ENCODE data around the gene CLCA2.

The CLCA2 gene

GRCh38 chr1:86450847-86451246 is 26.9 kb downstream of the CLCA2 start (continued):
- TF ChIP-seq, protein P1, sequence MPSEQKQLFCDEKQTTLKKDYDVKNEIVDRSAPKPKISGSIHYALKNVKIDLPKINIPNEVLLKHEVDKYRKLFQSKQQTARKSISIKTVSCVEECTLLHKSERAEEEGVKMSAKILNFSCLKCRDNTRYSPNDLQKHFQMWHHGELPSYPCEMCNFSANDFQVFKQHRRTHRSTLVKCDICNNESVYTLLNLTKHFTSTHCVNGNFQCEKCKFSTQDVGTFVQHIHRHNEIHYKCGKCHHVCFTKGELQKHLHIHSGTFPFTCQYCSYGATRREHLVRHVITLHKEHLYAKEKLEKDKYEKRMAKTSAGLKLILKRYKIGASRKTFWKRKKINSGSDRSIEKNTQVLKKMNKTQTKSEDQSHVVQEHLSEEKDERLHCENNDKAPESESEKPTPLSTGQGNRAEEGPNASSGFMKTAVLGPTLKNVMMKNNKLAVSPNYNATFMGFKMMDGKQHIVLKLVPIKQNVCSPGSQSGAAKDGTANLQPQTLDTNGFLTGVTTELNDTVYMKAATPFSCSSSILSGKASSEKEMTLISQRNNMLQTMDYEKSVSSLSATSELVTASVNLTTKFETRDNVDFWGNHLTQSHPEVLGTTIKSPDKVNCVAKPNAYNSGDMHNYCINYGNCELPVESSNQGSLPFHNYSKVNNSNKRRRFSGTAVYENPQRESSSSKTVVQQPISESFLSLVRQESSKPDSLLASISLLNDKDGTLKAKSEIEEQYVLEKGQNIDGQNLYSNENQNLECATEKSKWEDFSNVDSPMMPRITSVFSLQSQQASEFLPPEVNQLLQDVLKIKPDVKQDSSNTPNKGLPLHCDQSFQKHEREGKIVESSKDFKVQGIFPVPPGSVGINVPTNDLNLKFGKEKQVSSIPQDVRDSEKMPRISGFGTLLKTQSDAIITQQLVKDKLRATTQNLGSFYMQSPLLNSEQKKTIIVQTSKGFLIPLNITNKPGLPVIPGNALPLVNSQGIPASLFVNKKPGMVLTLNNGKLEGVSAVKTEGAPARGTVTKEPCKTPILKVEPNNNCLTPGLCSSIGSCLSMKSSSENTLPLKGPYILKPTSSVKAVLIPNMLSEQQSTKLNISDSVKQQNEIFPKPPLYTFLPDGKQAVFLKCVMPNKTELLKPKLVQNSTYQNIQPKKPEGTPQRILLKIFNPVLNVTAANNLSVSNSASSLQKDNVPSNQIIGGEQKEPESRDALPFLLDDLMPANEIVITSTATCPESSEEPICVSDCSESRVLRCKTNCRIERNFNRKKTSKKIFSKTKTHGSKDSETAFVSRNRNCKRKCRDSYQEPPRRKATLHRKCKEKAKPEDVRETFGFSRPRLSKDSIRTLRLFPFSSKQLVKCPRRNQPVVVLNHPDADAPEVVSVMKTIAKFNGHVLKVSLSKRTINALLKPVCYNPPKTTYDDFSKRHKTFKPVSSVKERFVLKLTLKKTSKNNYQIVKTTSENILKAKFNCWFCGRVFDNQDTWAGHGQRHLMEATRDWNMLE (tag by site-specific recombination; conservative IDR thresholded peaks at IDR 0.05; ENCODE audit: low read depth), result no peak
- TF ChIP-seq ZFHX2 (tag by site-specific recombination; conservative IDR thresholded peaks at IDR 0.05) (no peak), ZNF623 (tag by site-specific recombination; IDR thresholded peaks at IDR 0.05) (no peak), ZNF221 (tag by site-specific recombination; IDR thresholded peaks at IDR 0.05; ENCODE audit: borderline replicate concordance) (no peak), ZNF513 (tag by site-specific recombination; IDR thresholded peaks at IDR 0.05) (no peak), ZNF112 (tag by site-specific recombination; IDR thresholded peaks at IDR 0.05) (no peak), ZBTB17 (tag by site-specific recombination; IDR thresholded peaks at IDR 0.05) (no peak), MYNN (tag by site-specific recombination; IDR thresholded peaks at IDR 0.05; ENCODE audit: borderline replicate concordance) (no peak), ZNF23 (tag by site-specific recombination; IDR thresholded peaks at IDR 0.05; ENCODE audit: borderline replicate concordance) (no peak), ZNF341 (tag by site-specific recombination; IDR thresholded peaks at IDR 0.05; ENCODE audit: low read depth) (no peak), ZNF510 (tag by site-specific recombination; IDR thresholded peaks at IDR 0.05; ENCODE audit: insufficient replicate concordance) (no peak), KLF16 (tag by site-specific recombination; IDR thresholded peaks at IDR 0.05) (no peak), KLF1 (tag by site-specific recombination; IDR thresholded peaks at IDR 0.05) (no peak)
- TF ChIP-seq, protein P2, sequence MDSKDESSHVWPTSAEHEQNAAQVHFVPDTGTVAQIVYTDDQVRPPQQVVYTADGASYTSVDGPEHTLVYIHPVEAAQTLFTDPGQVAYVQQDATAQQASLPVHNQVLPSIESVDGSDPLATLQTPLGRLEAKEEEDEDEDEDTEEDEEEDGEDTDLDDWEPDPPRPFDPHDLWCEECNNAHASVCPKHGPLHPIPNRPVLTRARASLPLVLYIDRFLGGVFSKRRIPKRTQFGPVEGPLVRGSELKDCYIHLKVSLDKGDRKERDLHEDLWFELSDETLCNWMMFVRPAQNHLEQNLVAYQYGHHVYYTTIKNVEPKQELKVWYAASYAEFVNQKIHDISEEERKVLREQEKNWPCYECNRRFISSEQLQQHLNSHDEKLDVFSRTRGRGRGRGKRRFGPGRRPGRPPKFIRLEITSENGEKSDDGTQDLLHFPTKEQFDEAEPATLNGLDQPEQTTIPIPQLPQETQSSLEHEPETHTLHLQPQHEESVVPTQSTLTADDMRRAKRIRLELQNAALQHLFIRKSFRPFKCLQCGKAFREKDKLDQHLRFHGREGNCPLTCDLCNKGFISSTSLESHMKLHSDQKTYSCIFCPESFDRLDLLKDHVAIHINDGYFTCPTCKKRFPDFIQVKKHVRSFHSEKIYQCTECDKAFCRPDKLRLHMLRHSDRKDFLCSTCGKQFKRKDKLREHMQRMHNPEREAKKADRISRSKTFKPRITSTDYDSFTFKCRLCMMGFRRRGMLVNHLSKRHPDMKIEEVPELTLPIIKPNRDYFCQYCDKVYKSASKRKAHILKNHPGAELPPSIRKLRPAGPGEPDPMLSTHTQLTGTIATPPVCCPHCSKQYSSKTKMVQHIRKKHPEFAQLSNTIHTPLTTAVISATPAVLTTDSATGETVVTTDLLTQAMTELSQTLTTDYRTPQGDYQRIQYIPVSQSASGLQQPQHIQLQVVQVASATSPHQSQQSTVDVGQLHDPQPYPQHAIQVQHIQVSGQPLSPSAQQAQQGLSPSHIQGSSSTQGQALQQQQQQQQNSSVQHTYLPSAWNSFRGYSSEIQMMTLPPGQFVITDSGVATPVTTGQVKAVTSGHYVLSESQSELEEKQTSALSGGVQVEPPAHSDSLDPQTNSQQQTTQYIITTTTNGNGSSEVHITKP (tag by site-specific recombination; IDR thresholded peaks at IDR 0.05), result no peak

DNA sequence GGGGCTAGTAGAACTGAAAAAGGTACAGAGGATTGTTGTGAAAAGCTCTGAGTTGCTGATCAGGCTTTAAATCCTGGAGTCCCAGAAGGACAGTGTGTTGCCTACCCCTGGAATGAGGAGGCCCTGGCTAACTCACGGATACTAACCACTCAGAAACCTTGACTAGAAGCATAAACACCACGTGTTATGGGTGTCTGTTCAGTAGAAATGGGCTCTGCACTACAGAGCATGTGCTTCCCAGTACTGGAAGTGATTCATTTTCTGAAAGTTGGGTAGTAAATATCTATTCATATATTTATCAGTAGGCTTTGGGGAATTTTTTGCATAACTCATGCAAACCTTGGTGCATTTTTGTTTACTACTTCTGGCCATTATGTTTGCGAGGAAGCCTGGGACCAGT is 29.7 kb downstream of the CLCA2 start:
- POLR2A ChIA-PET, result no interaction called here
- no peaks in the 10 kb centered on the region for H3K4me1 ChIP-seq (ENCODE audit: control insufficient read depth, insufficient read depth, low read length)
- H3K36me3 ChIP-seq (ENCODE audit: control insufficient read depth in 2 of 2, insufficient read depth in 1 of 2, low read length in 2 of 2), result no peaks in the 10 kb centered on the region
- no peak overlapping the region for H3K27ac ChIP-seq (ENCODE audit: extremely low read depth, low read depth, low read length)
- H3K9me3 ChIP-seq (ENCODE audit: control insufficient read depth, insufficient read depth, low read depth, low read length), result no peaks in the 10 kb centered on the region
- CTCF ChIA-PET, result interaction anchor here (1.1 kb wide), 1 partner anchor 46 kb away, joined by 4 read pairs; no protein-coding TSS in a partner anchor
- H3K4me3 ChIP-seq (ENCODE audit: low read depth, low read length), result no peak overlapping the region
- TF ChIP-seq TRIM28 (IDR thresholded peaks at IDR 0.05; ENCODE audit: borderline replicate concordance, low read length), result no peak
- TF ChIP-seq ZNF37A (tag by site-specific recombination; IDR thresholded peaks at IDR 0.05), result no peak
- no peak for TF ChIP-seq ZFHX2 (tag by site-specific recombination; conservative IDR thresholded peaks at IDR 0.05)
- TF ChIP-seq, protein P3, sequence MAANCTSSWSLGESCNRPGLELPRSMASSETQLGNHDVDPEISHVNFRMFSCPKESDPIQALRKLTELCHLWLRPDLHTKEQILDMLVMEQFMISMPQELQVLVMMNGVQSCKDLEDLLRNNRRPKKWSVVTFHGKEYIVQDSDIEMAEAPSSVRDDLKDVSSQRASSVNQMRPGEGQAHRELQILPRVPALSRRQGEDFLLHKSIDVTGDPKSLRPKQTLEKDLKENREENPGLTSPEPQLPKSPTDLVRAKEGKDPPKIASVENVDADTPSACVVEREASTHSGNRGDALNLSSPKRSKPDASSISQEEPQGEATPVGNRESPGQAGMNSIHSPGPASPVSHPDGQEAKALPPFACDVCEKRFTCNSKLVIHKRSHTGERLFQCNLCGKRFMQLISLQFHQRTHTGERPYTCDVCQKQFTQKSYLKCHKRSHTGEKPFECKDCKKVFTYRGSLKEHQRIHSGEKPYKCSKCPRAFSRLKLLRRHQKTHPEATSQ (tag by site-specific recombination; IDR thresholded peaks at IDR 0.05), result no peak
- no peak for TF ChIP-seq ZNF221 (tag by site-specific recombination; IDR thresholded peaks at IDR 0.05; ENCODE audit: borderline replicate concordance)
- no peak for TF ChIP-seq ZNF350 (tag by site-specific recombination; IDR thresholded peaks at IDR 0.05)
- no peak for TF ChIP-seq ZNF433 (tag by site-specific recombination; IDR thresholded peaks at IDR 0.05; ENCODE audit: low read depth)
- TF ChIP-seq ZIC2 (tag by site-specific recombination; IDR thresholded peaks at IDR 0.05), result no peak
- TF ChIP-seq ZNF146 (tag by site-specific recombination; IDR thresholded peaks at IDR 0.05), result no peak
- no peak for TF ChIP-seq ZNF747 (tag by site-specific recombination; IDR thresholded peaks at IDR 0.05)
- no peak for TF ChIP-seq ZNF132 (tag by site-specific recombination; IDR thresholded peaks at IDR 0.05; ENCODE audit: borderline replicate concordance)
- TF ChIP-seq, protein P4, sequence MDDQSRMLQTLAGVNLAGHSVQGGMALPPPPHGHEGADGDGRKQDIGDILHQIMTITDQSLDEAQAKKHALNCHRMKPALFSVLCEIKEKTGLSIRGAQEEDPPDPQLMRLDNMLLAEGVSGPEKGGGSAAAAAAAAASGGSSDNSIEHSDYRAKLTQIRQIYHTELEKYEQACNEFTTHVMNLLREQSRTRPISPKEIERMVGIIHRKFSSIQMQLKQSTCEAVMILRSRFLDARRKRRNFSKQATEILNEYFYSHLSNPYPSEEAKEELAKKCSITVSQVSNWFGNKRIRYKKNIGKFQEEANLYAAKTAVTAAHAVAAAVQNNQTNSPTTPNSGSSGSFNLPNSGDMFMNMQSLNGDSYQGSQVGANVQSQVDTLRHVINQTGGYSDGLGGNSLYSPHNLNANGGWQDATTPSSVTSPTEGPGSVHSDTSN (CRISPR knock-in tag; IDR thresholded peaks at IDR 0.05), result no peak
- no peak for TF ChIP-seq BCL11A (tag by site-specific recombination; IDR thresholded peaks at IDR 0.05; ENCODE audit: low read depth)
